Effector memory CD4-positive, alpha-beta T cell (primary cell): ENCODE data around the gene CFAP299.

Source experiments
- DNase-seq, 3 donors: peaks; one replicate each; pipeline ENCODE4 v3.0.0-alpha.2; 2020
- H3K27ac ChIP-seq: 2 replicates; pipeline ENCODE4 v1.7.0; 2013; ENCODE audit warnings: mild to moderate bottlenecking, low read length, moderate library complexity; ENCODE audit not compliant: insufficient read depth, poor library complexity, severe bottlenecking
- H3K27me3 ChIP-seq: replicated peaks from 2 replicates; pipeline ENCODE4 v1.7.0; 2013; ENCODE audit warnings: mild to moderate bottlenecking, low read length; ENCODE audit not compliant: insufficient read depth, control insufficient read depth, poor library complexity, severe bottlenecking
- H3K36me3 ChIP-seq: 2 replicates; pipeline ENCODE4 v1.7.0; 2013; ENCODE audit warnings: mild to moderate bottlenecking, low read length, moderate library complexity; ENCODE audit not compliant: control insufficient read depth, insufficient read depth
- H3K4me1 ChIP-seq: 2 replicates; pipeline ENCODE4 v1.7.0; 2013; ENCODE audit warnings: low read length, mild to moderate bottlenecking; ENCODE audit not compliant: control insufficient read depth, insufficient read depth, poor library complexity, severe bottlenecking
- H3K4me3 ChIP-seq: 2 replicates; pipeline ENCODE4 v1.7.0; 2013; ENCODE audit warnings: low read length, low read depth, mild to moderate bottlenecking; ENCODE audit not compliant: insufficient read depth, poor library complexity, severe bottlenecking
- H3K9me3 ChIP-seq: 2 replicates; pipeline ENCODE4 v1.7.0; 2013; ENCODE audit warnings: mild to moderate bottlenecking, low read length, moderate library complexity; ENCODE audit not compliant: control insufficient read depth

CFAP299 gene

DNA sequence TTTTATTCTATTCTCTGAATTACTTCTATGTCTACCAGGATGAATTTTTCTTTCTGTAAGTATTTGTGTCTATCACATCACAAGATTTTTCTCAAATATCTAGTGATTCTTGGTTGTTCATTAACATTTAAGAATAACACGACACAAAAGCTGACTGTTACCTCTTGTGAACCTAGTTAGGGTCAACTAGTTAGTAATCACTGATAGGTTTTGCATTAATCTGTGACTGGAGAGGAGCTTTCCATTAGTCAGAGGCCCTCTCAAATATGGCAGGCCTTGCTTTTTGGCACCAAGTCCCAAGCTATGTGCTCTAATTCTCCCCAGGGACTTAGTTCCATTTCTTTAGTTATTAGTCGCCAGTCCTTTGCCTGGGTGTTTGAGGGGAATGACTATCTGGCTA lies 259.2 kb downstream of the CFAP299 start:
- no peaks in the 10 kb centered on the region for H3K4me1 ChIP-seq
- no peaks in the 10 kb centered on the region for H3K9me3 ChIP-seq
- no peak for DNase-seq
- H3K4me3 ChIP-seq: no peak overlapping the region
- H3K36me3 ChIP-seq: no peaks in the 10 kb centered on the region
- no peak overlapping the region for H3K27ac ChIP-seq
- H3K27me3 ChIP-seq: no peaks in the 10 kb centered on the region

DNA sequence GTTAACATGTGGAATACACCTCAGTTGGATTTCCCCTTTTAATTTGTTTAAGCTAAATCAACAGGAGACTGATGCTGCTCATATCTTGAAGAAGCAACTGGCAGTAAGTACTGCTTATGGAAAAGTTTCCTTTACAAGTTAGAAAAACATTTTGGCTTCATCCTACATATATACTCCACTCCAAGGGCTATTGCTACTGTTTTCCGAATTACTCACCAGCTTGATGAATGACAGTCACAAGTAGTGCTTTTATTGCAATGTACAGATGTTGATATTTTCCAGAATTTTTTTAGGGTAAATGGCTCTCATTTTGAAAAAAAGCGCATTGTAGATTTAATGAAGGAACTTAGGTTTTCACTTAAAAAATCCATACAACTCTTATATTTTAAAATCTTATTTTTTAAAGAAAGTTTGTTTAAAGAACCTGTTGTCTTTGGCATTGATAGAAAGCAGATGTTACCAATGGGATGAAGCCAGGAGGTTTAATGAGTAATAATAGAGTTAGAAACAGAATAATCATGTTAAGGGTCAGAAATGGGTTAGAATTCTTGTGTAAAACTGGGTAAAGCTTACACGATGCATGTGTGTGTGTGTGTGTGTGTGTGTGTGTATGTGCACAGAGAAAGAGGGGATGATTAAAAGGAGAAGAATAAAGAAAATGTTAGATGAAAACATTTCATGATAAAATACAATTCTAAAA lies 272.9 kb downstream of the CFAP299 start:
- DNase-seq: no peak
- Histone ChIP-seq H3K27me3 (no peaks in the 10 kb centered on the region), H3K4me1 (no peaks in the 10 kb centered on the region), H3K9me3 (no peaks in the 10 kb centered on the region), H3K36me3 (no peaks in the 10 kb centered on the region), H3K27ac (no peak overlapping the region), H3K4me3 (no peak overlapping the region)

DNA sequence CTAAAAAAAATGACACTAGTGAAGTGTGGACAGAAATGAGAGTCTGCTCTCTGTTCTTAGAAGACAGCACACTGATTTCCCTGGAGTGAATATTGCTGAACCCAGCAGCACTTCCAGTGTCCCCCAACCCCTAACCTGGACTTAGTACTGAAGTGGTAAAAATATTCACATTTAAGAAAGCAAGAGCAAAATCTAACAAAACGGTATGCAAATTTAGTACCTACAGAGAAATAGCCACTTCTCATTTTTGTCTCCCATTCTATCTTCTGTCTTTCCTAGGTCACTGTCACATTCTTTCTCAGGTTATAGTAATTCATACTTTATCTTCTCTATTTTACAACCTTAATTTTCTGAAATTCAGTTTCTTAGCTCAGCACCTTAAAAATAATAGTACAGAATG lies 274.7 kb downstream of the CFAP299 start:
- no peaks in the 10 kb centered on the region for H3K36me3 ChIP-seq
- DNase-seq: no peak
- H3K9me3 ChIP-seq: no peaks in the 10 kb centered on the region
- no peaks in the 10 kb centered on the region for H3K27me3 ChIP-seq
- H3K4me3 ChIP-seq: no peak overlapping the region
- no peak overlapping the region for H3K27ac ChIP-seq
- no peaks in the 10 kb centered on the region for H3K4me1 ChIP-seq

DNA sequence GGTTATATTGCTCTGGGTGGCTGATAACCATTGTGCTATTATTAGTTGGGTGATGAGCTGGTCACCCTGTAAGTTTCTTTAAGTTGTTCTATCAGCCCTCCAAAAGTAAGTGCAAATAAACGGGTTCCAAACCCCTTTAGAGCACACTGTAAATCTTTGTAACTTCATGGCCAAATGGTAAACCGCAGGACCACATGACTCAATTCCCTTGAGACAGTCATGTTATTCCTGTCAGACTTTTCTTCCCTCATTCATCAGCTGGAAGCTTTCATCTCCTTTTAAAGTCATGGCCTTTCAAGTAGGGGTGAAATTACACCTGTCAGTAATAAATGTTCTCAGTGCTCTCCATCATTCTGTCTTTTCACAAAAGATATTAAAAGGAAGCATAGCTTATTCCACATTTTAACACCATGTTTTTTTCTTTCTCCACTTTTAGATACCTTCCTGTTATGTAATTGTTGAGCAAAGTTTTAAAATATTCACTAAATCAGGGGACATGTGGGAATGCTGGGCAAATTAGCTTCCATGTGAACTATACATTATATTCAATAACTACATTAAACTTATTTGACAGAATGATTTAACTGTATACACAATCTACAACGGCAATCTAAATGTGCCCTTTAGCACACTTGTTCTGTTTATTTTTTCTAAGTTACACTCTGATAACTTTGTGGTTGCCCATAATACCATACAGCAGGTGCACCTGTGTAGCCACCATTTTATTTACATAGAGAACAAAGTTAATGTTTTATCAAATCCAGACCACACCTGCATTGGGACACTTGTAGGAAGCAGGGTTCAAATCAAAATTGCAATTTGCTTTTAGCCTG lies 275.5 kb downstream of the CFAP299 start:
- no peak for DNase-seq
- Histone ChIP-seq H3K27me3 (no peaks in the 10 kb centered on the region), H3K4me3 (no peak overlapping the region), H3K9me3 (no peaks in the 10 kb centered on the region), H3K36me3 (no peaks in the 10 kb centered on the region), H3K27ac (no peak overlapping the region), H3K4me1 (no peaks in the 10 kb centered on the region)

DNA sequence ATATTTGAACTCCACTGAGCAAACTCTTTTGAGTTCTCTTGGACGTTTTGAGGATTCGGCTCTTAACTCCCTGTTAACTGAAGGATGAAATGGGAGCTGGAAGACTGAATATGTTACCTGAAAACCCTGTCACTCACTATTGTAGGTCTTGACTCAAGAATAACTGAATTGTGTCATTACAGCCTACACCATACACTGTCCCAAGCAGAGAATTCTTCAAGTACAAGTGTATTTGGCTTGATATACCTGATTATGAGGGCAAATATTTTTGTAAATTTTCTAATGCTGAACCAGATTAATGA lies 276.1 kb downstream of the CFAP299 start:
- no peak for DNase-seq
- no peaks in the 10 kb centered on the region for H3K36me3 ChIP-seq
- no peaks in the 10 kb centered on the region for H3K4me1 ChIP-seq
- no peaks in the 10 kb centered on the region for H3K9me3 ChIP-seq
- H3K4me3 ChIP-seq: no peak overlapping the region
- no peaks in the 10 kb centered on the region for H3K27me3 ChIP-seq
- no peak overlapping the region for H3K27ac ChIP-seq

DNA sequence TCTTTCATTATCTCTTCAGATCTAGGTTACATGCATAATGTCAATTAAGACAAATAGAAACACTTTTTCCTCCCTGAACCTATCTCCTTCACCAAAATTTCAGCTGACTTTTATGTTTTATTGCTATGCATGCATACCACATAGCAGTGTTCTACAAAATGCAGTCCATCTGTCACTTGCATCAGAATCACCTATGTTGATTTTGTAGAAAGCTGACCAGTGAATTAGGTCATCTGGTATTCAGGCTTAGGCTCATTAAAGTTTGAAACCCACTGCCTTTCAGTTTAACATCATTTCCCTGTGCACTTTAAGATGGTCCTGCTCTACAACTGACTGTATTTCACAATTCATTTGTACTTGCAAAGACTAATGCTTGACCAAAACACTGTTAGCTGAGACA lies 277.9 kb downstream of the CFAP299 start:
- H3K4me1 ChIP-seq: no peaks in the 10 kb centered on the region
- H3K9me3 ChIP-seq: no peaks in the 10 kb centered on the region
- no peaks in the 10 kb centered on the region for H3K27me3 ChIP-seq
- H3K36me3 ChIP-seq: no peaks in the 10 kb centered on the region
- no peak overlapping the region for H3K4me3 ChIP-seq
- H3K27ac ChIP-seq: no peak overlapping the region
- no peak for DNase-seq

DNA sequence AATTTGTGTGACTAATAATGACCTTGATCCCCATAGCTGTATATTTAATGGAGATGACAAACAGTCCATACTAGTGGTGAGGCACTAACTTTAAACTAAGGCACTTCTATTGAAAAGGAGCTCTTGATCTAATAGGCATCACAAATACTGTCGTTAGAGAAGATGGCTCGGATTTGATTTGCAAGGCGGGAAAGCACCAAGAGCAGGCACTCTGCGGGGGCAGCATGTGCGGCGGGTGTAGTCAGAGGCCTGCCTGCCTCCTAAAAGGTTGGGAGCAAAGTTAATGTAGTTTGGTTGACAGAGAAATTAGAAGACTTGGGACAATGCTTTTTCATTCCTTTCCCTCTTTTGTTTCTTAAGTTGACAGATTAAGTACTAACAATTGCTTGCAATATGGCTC lies 278.8 kb downstream of the CFAP299 start:
- Histone ChIP-seq H3K9me3 (no peaks in the 10 kb centered on the region), H3K4me3 (no peak overlapping the region), H3K36me3 (no peaks in the 10 kb centered on the region), H3K27me3 (no peaks in the 10 kb centered on the region), H3K4me1 (no peaks in the 10 kb centered on the region), H3K27ac (no peak overlapping the region)
- DNase-seq: no peak

DNA sequence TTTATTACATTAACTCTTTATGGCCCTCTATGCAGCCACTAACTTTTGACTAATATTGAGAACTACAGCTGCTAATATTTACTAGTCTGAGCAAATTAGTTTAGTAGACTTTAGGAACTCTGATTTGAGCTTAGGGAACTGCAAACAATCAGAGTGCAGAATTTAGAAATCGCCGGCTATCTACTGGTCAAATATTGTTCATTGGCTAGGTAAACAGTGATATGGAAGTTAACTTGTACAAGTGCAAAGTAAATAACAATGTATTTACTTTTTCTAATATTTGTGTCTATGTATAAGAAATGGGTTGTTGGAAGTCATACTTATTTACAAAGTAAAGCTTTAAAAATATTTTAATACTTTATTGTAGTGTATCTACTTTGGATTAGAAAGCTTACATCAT lies 279.6 kb downstream of the CFAP299 start:
- H3K36me3 ChIP-seq: no peaks in the 10 kb centered on the region
- no peaks in the 10 kb centered on the region for H3K9me3 ChIP-seq
- H3K4me3 ChIP-seq: no peak overlapping the region
- H3K27ac ChIP-seq: no peak overlapping the region
- no peak for DNase-seq
- no peaks in the 10 kb centered on the region for H3K4me1 ChIP-seq
- no peaks in the 10 kb centered on the region for H3K27me3 ChIP-seq

DNA sequence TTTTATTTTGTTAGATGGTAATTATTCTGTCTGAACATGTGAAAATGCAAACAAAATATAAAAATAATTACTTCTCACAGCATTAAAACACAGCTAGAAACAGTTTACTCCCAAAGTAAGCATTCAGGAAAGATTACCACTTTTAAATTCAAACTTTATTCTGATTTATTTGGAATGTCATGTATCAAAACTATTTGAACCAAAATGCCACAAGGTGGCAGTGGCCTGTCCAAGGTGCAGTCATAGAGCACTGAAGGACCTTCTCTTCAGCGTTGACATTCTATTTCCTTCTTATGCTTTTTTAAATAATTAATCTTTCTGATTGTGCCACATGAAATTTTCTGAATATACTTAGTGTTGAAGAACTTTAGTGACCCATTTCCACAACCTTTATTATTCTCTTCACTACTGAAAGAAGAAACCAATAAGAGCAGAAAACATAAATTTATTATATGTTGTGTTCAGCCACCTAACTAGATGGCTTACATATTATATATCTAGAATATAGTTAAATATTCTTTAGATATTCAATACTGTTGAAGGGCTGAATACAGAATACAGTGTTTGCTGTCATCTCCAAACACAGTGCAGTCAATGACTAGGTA lies 283.6 kb downstream of the CFAP299 start:
- Histone ChIP-seq H3K27ac (no peak overlapping the region), H3K4me1 (no peaks in the 10 kb centered on the region), H3K9me3 (peaks cover 6% of the 10 kb centered on the region), H3K4me3 (no peak overlapping the region), H3K27me3 (no peaks in the 10 kb centered on the region), H3K36me3 (no peaks in the 10 kb centered on the region)
- no peak for DNase-seq

DNA sequence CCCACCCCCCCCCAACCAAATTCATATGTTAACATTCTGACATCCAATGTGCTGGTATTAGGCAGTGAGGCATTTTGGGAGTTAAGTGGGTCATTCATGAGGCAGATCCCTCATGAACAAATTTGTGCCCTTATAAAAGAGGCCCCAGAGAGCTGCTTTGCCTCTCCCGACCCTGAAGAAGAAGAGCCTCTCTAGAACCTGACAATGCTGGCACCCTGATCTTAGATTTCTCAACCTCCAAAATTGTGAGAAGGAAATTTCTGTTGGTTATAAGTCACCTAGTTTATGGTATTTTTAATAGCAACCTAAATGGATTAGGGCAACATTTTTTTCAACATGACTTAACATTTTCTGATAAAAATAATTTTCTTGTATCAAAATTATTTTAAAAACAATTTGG lies 296.3 kb downstream of the CFAP299 start:
- no peak overlapping the region for H3K4me3 ChIP-seq
- no peaks in the 10 kb centered on the region for H3K27me3 ChIP-seq
- no peaks in the 10 kb centered on the region for H3K36me3 ChIP-seq
- H3K27ac ChIP-seq: no peak overlapping the region
- no peaks in the 10 kb centered on the region for H3K9me3 ChIP-seq
- H3K4me1 ChIP-seq: no peaks in the 10 kb centered on the region
- no peak for DNase-seq
